HEK293T (cell line): ENCODE results near the gene AKNA.

ENCODE experiments used
- ARNT ChIP-seq: fragments of 450-650 bp; IDR thresholded peaks from 2 replicates; pipeline ENCODE4 v1.6.1; 2017; ENCODE audit warnings: mild to moderate bottlenecking
- BHLHE40 ChIP-seq: fragments of 450-650 bp; IDR thresholded peaks from 2 replicates; pipeline ENCODE4 v1.6.1; 2016; ENCODE audit warnings: mild to moderate bottlenecking, moderate library complexity, borderline replicate concordance
- CTBP1 ChIP-seq: fragments of 450-650 bp; IDR thresholded peaks from 2 replicates; pipeline ENCODE4 v1.6.1; 2016; ENCODE audit warnings: borderline replicate concordance
- ELF4 ChIP-seq: fragments of 450-650 bp; IDR thresholded peaks from 2 replicates; pipeline ENCODE4 v1.6.1; 2017; ENCODE audit warnings: antibody characterized with exemption
- FOXK2 ChIP-seq: fragments of 450-650 bp; IDR thresholded peaks from 2 replicates; pipeline ENCODE4 v1.6.1; 2016; ENCODE audit warnings: mild to moderate bottlenecking
- FOXM1 ChIP-seq: fragments of 450-650 bp; IDR thresholded peaks from 2 replicates; pipeline ENCODE4 v1.6.1; 2017; ENCODE audit warnings: mild to moderate bottlenecking, borderline replicate concordance
- L3MBTL2 ChIP-seq: fragments of 450-650 bp; conservative IDR thresholded peaks from 2 replicates; pipeline ENCODE4 v1.6.1; 2016; ENCODE audit warnings: mild to moderate bottlenecking
- NFRKB ChIP-seq: fragments of 450-650 bp; IDR thresholded peaks from 2 replicates; pipeline ENCODE4 v1.6.1; 2016; ENCODE audit warnings: mild to moderate bottlenecking, moderate library complexity
- SP1 ChIP-seq: fragments of 450-650 bp; IDR thresholded peaks from 2 replicates; pipeline ENCODE4 v1.6.1; 2017
- SUZ12 ChIP-seq: fragments of 450-650 bp; IDR thresholded peaks from 2 replicates; pipeline ENCODE4 v1.6.1; 2016; ENCODE audit warnings: mild to moderate bottlenecking
- TARDBP ChIP-seq: fragments of 450-650 bp; IDR thresholded peaks from 2 replicates; pipeline ENCODE4 v1.6.1; 2016
- ZNF384 ChIP-seq: fragments of 450-650 bp; IDR thresholded peaks from 2 replicates; pipeline ENCODE4 v1.6.1; 2016
- TF ChIP-seq, protein P1 (sequence below): fragments of 450-650 bp; IDR thresholded peaks from 2 replicates; pipeline ENCODE4 v1.6.1; 2016

DNA sequence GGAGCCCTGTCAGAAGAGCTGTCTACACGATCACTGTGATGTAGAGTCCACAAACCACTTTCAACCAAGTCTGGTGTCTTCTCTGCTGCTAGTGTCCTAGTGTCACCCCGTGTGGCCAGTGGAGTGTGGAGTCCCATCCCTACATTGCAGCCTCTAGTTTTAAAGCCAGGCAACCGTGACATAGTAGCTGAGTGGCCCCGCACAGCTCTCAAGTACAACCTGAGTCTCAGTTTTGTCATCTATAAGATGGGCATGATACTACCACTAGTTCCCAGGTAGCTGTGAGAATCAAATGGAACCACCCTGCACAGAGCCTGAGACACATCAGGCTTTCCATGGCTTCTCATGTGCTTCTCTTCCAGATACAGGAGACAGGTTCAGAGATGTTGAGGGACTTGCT lies 43.2 kb upstream of the AKNA start:
- TF ChIP-seq ELF4 (no peak), FOXM1 (no peak), ZNF384 (no peak), SUZ12 (no peak), BHLHE40 (no peak), SP1 (no peak), FOXK2 (no peak), TARDBP (no peak), CTBP1 (no peak), NFRKB (no peak), ARNT (no peak), L3MBTL2 (no peak)
- TF ChIP-seq, protein P1, sequence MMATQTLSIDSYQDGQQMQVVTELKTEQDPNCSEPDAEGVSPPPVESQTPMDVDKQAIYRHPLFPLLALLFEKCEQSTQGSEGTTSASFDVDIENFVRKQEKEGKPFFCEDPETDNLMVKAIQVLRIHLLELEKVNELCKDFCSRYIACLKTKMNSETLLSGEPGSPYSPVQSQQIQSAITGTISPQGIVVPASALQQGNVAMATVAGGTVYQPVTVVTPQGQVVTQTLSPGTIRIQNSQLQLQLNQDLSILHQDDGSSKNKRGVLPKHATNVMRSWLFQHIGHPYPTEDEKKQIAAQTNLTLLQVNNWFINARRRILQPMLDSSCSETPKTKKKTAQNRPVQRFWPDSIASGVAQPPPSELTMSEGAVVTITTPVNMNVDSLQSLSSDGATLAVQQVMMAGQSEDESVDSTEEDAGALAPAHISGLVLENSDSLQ = no peak
